HG03469 (cell line): ENCODE data around the gene SLC30A1.
"Not testable (repeated sequence)": the region's sequence is repeated elsewhere in the genome, so short reads cannot be mapped to it uniquely, and the experiment has no call there.

ENCODE experiments used
- ATAC-seq: cut with Tn5 transposase; IDR thresholded peaks from one replicate; pipeline ENCODE4 v1.9.1; 2021; ENCODE audit warnings: mild to moderate bottlenecking, moderate library complexity, moderate number of reproducible peaks; ENCODE audit not compliant: unreplicated experiment

SLC30A1 gene, protein sequence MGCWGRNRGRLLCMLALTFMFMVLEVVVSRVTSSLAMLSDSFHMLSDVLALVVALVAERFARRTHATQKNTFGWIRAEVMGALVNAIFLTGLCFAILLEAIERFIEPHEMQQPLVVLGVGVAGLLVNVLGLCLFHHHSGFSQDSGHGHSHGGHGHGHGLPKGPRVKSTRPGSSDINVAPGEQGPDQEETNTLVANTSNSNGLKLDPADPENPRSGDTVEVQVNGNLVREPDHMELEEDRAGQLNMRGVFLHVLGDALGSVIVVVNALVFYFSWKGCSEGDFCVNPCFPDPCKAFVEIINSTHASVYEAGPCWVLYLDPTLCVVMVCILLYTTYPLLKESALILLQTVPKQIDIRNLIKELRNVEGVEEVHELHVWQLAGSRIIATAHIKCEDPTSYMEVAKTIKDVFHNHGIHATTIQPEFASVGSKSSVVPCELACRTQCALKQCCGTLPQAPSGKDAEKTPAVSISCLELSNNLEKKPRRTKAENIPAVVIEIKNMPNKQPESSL

DNA sequence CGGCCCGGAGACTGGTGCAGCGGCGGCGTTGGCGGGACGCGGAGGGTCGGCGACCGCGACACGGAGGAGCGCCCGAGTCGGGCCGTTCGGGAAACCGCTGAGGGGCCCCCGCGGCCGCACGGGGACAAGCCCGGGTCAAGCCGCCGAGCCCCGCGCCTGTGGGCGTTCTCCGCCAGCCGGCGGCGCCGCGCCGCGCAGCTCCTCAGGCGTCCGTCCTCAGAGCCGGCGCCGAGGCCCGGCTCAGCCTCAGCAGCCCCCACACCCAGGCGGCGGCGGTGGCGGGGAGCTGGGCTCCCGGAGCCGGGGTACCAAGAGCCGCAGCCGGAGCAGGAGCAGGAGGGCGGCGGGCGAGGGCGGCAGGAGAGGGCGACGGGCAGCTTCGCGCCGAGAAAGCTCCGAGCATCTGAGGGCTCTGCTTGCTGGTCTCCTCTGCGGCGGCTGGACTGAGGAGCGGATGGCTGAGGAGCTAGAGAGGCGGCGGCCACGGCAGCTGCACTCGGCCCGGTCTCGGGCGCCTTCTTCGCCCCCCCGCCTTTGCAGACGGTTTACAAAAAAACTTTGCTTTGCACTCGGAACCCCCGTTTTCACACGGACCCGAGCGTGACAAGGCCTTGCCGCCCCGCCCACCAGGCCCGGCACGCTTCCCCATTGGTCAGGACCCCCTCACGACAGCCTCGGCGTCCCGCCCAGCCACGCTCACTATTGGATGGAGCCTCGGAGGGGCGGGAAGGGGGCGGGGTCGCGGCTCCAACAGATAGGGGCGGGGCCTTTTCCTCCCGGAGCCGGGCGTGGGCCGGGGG, at the start of gene SLC30A1:
Gene SLC30A1, minus strand, starts transcription at position 522 of the 800 bp plus-strand sequence. CDS start 549 bp downstream, outside the sequence.
- peak; percentile 76 for ATAC-seq

DNA sequence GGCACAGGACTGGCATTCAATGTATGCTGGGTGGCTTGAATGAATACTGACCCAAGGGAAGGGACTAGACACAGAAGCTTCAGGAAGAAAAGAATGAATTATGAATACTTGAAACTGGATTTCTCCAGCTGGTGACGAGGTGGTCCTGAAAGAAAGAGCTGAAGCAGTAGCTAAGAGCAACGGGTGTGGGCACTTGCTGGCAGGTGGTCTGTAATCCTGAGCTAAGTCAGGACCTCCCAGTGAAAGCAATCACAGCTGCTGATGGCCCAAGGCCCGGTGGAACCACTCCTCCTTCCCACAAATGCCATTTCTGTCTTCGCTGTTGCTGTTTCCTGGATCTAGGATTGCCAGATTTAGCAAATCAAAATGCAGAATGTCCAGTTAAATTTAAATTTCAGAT, 49.5 kb upstream of the SLC30A1 start:
- ATAC-seq, result no peak

DNA sequence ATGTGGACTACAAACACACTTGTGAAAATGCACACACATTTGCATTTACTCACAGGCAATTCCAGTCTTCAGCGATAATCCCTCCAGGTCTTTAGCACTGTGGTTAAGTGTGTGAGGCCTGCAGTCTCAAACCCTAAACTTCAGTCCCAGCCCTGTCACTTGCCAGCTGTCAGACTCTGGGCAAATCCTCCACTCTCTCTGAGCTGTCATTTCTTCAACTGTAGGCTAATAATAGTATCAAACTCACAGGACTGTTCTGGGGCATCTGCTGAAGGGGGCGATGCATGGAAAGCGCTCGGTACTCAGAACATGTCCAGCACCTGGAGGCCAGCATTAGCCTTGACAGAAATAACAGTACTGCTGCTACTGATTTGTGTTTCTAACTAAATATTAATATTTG, 48.3 kb upstream of the SLC30A1 start:
- ATAC-seq, result no peak

DNA sequence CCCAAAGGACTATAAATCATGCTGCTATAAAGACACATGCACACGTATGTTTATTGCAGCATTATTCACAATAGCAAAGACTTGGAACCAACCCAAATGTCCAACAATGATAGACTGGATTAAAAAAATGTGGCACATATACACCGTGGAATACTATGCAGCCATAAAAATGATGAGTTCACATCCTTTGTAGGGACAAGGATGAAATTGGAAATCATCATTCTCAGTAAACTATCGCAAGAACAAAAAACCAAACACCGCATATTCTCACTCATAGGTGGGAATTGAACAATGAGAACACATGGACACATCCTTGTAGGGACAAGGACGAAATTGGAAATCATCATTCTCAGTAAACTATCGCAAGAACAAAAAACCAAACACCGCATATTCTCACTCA, 46.9 kb upstream of the SLC30A1 start:
- not testable (repeated sequence) for ATAC-seq

DNA sequence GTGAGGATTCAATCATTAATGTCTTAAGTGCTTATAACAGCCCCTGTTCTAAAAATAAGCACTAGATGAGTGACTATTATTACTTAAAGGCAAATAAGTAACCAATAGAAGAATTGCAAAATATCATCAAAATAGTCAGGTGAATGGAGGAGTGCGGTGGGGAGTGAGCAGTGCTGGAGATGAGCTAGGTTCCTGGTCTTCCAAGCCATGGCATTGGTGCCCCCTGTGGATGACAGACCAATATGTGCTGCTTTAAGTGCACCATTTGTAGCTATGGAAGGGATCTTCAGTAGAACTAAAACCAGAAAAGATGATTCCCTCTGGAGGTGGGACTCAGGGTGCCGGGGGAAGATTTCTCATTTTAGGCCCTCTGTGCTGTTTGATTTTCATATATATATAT, 46.1 kb upstream of the SLC30A1 start:
- ATAC-seq, result no peak

DNA sequence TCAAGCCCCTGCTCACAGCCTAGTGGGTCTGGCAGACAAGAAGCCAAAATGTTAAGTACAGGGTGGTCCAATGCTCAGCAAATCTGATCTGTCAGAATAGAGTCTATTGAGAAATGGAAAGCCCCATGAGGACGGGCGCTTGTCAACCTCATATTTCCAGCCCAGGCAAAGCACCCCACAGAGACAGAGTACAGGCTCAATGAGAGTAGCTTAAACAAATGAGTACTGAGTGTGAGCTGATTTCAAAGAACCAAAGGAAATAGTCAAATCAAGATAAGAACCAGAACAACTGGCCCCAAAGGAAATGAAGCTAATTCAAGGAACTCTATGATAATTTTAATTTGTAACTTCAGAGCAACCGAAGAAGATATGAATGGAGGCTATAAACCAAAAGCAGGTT, 44.6 kb upstream of the SLC30A1 start:
- no peak for ATAC-seq

DNA sequence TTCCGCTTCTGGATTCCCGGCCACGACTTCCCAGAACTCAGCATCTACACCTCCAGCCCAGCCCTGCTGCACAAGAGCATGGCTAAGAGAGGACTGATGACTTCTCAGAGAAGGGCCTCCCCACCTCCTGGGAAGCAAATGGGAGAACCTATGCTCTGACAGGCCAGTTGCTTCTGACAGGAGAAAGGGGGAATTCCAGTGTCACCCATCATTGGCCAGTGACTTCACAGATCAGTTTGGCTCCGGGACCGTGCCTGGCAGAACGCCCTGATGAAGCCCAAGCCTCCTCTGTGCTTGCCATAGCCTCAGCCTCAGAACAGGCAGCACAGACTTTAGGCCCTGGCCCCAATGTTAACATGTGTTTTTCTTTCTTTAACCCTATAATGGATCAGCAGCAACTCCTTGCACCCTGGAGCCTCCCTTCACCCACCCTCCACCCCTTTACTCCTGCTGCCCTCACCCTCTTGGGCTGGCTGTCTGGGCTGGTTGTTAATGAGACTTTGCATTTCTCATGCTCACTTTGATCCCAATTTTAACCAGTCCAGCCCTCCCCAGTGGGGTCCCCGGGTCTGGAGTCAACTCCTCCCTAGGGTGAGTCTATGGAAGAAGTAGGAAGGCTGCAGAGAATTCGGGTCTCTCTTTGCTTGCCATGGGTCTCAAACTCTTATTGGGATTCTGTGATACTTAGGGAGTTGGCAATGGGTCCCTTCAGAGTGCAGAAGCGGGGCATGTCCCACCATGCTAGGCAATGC, 42.7 kb upstream of the SLC30A1 start:
- no peak for ATAC-seq

- ATAC-seq, result no peak
Observed at GRCh38 chr1:211620097-211620496, 41.1 kb upstream of the SLC30A1 start.

DNA sequence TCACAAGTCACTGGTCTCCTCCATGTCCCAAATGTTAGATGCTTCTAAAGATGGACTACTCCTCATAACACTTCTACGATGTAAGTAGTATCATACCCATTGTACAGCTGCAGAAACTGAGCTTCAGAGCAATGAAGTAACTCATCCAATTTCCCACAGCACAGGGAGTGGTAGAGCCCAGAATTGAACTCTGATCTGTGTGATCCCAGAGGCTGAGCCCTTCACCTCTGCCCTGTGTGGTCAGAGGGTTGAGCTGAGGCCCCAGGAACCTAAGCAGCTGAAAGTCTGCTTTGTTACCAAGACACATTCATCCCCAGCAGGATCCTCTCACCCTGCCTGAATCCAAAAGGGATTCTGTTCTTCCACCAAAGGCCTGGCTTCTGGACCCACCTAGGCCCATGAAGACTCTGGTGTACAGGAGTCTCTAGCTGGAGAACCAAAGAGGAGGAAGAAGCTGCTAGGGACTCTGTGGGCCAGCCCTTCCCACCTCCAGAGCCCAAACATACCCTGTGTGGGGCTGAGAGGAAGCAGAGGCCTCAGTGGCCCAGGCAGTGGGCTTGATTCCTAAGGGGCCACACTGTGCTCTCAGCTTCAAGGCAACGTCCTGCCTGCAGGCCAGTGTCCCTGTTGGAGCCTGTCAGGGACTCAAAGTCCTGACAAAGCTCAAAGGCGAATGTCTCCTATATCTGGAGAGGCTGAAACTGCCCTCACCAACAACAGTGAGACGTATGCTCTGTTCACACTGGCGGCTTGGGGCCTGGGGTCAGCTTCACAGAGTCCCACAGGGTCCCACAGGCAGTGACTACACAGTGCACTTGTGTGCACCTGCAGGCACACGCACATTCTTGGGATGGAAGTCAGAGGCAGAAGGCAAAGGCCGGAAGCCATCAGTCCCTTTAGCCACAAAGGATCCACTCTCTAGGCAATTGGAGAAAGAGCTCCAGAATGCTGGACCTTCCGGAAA, 40.4 kb upstream of the SLC30A1 start:
- ATAC-seq, result no peak

DNA sequence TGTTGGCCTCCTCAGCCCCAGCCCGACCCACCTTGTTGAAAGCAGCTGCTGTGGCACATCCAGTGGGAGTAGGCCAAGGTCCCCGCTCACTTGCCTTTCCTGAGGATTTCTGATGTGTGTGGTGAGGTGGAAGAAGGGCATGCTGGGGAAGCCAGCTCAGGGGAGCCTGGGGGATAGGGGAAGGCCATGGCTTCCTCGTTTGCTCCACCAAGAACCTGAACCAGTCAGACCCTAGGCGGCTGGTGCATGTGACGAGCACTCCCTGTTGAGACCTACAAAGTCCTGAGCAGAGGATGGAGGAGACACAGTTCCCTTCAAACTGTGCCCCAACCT, 38.0 kb upstream of the SLC30A1 start:
- ATAC-seq, result no peak

- no peak for ATAC-seq
Observed at GRCh38 chr1:211616231-211616964, 37.4 kb upstream of the SLC30A1 start.

DNA sequence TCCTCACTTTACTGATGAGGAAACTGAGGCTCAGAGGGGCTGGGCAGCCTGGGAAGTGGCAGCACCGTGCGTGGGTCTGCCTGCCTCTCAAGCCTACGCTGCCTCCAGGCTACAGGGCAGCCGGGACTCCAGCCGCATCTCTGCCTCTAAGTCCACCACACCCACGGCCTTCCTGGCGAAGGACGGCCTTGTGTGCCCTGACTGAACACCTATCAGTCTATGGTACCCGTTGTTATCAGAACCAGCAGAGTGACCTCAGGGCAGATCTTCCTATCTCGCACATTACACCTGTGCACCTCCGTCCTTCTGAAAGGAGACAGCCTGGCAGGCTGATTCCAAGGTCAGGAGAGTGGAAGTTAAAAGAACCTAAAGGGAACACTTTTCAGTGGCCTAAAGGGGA, 35.7 kb upstream of the SLC30A1 start:
- no peak for ATAC-seq

- no peak for ATAC-seq
Observed at GRCh38 chr1:211613951-211614350, 35.0 kb upstream of the SLC30A1 start.

GRCh38 chr1:211613108-211613947, 34.4 kb upstream of the SLC30A1 start:
- no peak for ATAC-seq

DNA sequence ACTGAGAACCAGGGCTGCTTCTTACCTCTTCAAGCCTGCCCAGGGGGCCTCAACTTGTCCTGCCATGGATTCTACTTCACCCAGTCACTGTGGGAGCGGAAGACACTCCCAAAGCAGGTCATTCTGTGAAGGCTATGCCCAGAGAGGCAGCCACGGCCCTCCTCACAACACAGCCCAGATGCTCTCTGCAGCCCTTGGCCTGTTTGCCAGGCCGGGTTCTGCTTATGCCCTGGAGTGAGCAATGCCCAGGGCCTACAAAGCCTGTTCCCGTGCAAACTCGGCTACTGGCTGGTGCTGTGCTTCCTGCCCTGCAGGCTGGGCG, 33.8 kb upstream of the SLC30A1 start:
- no peak for ATAC-seq

DNA sequence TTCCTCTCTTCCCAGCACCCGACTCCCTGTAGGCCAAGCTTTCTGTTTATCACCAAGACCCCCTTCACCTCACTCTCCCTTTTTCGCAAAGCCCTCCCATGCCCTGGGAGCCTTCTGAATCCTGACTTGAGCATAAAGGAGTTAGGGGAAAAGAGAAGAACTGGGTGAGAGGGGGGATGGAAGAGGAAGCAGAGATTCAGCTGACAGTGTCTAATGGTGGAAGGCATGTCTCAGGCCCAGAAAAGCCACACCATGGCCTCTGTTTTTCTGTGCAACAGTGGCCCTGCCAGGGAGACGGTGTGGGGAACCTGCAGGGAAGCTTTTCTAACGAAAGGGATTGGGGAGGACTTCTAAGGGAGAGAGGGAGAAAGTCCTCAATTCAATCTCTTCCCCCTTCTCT, 32.9 kb upstream of the SLC30A1 start:
- ATAC-seq, result no peak

GRCh38 chr1:211610779-211611556, 32.0 kb upstream of the SLC30A1 start:
- no peak for ATAC-seq
